Keratinocyte (primary cell): ENCODE measurements around the gene NCOA6.

Source experiments
- EZH2 ChIP-seq: IDR thresholded peaks from one replicate; pipeline ENCODE4 v1.6.1; 2012; ENCODE audit warnings: inconsistent platforms, mild to moderate bottlenecking, low read length, moderate library complexity
- TF ChIP-seq, protein P1 (sequence below), 3 experiments: IDR thresholded peaks in 1 of 3; conservative IDR thresholded peaks in 1 of 3; optimal IDR thresholded peaks in 1 of 3; 2 replicates in 2 of 3; 3 replicates in 1 of 3; pipeline versions ENCODE3 to v1.5.1; 2011; ENCODE audit warnings: low read length in 3 of 3, mild to moderate bottlenecking in 3 of 3, moderate library complexity in 2 of 3, control low read depth in 1 of 3, inconsistent platforms in 1 of 3; ENCODE audit not compliant: insufficient read depth in 2 of 3; ENCODE audit errors: extremely low read depth in 1 of 3

DNA sequence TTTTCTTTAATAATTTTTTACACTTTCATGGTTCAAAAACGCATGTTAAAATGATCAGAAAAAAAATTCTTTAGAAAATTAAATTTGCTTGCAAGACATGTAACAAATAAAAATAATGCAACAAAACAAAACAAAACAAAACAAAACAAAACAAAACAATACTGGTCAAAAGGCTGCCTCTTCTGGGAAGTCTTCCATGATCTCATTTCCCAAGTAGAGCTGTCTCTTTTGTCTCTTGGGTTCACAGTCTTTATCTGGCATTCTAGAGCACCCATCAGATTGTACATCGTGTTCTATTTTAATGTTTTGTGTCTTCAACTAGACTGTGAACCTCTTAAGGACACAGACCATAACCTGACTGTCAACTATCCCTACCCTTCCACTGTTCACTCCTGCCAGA, 96.0 kb downstream of the NCOA6 start:
- TF ChIP-seq, protein P1, sequence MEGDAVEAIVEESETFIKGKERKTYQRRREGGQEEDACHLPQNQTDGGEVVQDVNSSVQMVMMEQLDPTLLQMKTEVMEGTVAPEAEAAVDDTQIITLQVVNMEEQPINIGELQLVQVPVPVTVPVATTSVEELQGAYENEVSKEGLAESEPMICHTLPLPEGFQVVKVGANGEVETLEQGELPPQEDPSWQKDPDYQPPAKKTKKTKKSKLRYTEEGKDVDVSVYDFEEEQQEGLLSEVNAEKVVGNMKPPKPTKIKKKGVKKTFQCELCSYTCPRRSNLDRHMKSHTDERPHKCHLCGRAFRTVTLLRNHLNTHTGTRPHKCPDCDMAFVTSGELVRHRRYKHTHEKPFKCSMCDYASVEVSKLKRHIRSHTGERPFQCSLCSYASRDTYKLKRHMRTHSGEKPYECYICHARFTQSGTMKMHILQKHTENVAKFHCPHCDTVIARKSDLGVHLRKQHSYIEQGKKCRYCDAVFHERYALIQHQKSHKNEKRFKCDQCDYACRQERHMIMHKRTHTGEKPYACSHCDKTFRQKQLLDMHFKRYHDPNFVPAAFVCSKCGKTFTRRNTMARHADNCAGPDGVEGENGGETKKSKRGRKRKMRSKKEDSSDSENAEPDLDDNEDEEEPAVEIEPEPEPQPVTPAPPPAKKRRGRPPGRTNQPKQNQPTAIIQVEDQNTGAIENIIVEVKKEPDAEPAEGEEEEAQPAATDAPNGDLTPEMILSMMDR (optimal IDR thresholded peaks at IDR 0.05 in 1 of 3, IDR thresholded peaks at IDR 0.05 in 1 of 3, conservative IDR thresholded peaks at IDR 0.05 in 1 of 3; ENCODE audit: extremely low read depth in 1 of 3, insufficient read depth in 2 of 3, low read length in 3 of 3) = no peak
- no peak for TF ChIP-seq EZH2
